HG03457 (cell line): ENCODE results near the gene OSBPL10.

ENCODE experiments used
- ATAC-seq: cut with Tn5 transposase; IDR thresholded peaks from one replicate; pipeline ENCODE4 v1.9.1; 2021; ENCODE audit warnings: moderate number of reproducible peaks; ENCODE audit not compliant: unreplicated experiment

Gene OSBPL10

GRCh38 chr3:31752305-31753049, 228.6 kb downstream of the OSBPL10 start:
- no peak for ATAC-seq

- no peak for ATAC-seq
Measured at GRCh38 chr3:31750341-31750740, 230.7 kb downstream of the OSBPL10 start.

- no peak for ATAC-seq
Measured at GRCh38 chr3:31748933-31749295, 232.1 kb downstream of the OSBPL10 start.

- no peak for ATAC-seq
Measured at GRCh38 chr3:31748281-31748932, 232.7 kb downstream of the OSBPL10 start.

GRCh38 chr3:31747785-31748184, 233.3 kb downstream of the OSBPL10 start:
- ATAC-seq: no peak

GRCh38 chr3:31744913-31745312, 236.1 kb downstream of the OSBPL10 start:
- no peak for ATAC-seq

- no peak for ATAC-seq
Measured at GRCh38 chr3:31743331-31744089, 237.6 kb downstream of the OSBPL10 start.

- ATAC-seq: no peak
Measured at GRCh38 chr3:31740397-31740796, 240.7 kb downstream of the OSBPL10 start.

- no peak for ATAC-seq
Measured at GRCh38 chr3:31738412-31738811, 242.7 kb downstream of the OSBPL10 start.

- ATAC-seq: no peak
Measured at GRCh38 chr3:31735667-31736066, 245.4 kb downstream of the OSBPL10 start.

GRCh38 chr3:31733234-31733667, 247.8 kb downstream of the OSBPL10 start:
- no peak for ATAC-seq

GRCh38 chr3:31732548-31732947, 248.5 kb downstream of the OSBPL10 start:
- ATAC-seq: no peak

- no peak for ATAC-seq
Measured at GRCh38 chr3:31729573-31729972, 251.5 kb downstream of the OSBPL10 start.

- ATAC-seq: no peak
Measured at GRCh38 chr3:31729082-31729481, 252.0 kb downstream of the OSBPL10 start.

- ATAC-seq: no peak
Measured at GRCh38 chr3:31728403-31728802, 252.7 kb downstream of the OSBPL10 start.

- ATAC-seq: no peak
Measured at GRCh38 chr3:31725976-31726375, 255.1 kb downstream of the OSBPL10 start.

- no peak for ATAC-seq
Measured at GRCh38 chr3:31725568-31725967, 255.5 kb downstream of the OSBPL10 start.

- ATAC-seq: no peak
Measured at GRCh38 chr3:31724651-31725050, 256.4 kb downstream of the OSBPL10 start.

- no peak for ATAC-seq
Measured at GRCh38 chr3:31724116-31724515, 256.9 kb downstream of the OSBPL10 start.

- no peak for ATAC-seq
Measured at GRCh38 chr3:31723701-31724100, 257.4 kb downstream of the OSBPL10 start.

GRCh38 chr3:31721676-31722075, 259.4 kb downstream of the OSBPL10 start:
- no peak for ATAC-seq
